HG02759 (cell line): Measurements from ENCODE around the gene LHX6.

ENCODE experiments used
- ATAC-seq: cut with Tn5 transposase; IDR thresholded peaks from one replicate; pipeline ENCODE4 v1.9.1; 2021; ENCODE audit warnings: mild to moderate bottlenecking, moderate library complexity; ENCODE audit not compliant: unreplicated experiment

The LHX6 gene

GRCh38 chr9:122228568-122229484 lies at the start of gene LHX6:
LHX6 (minus strand) TSS chr9:122228957; CDS start chr9:122228740, 217 bp downstream.
- no peak for ATAC-seq

GRCh38 chr9:122277285-122277897 lies 48.6 kb upstream of the LHX6 start:
- ATAC-seq: no peak

DNA sequence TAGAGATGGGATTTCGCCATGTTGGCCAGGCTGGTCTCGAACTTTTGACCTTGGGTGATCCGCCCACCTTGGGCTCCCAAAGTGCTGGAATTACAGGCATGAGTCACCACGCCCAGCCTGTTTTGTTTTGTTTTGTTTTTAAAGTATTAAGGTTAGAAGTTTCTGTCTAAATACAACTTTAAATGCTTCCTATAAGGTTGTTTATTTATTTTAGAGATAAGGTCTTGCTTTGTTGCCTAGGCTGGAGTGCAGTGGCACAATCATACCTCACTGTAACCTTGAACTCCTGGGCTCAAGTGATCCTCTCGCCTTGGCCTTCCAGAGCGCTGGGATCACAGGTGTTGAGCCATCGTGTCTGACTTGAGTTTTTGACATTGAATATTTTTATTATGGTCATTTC lies 47.3 kb upstream of the LHX6 start:
- no peak for ATAC-seq

DNA sequence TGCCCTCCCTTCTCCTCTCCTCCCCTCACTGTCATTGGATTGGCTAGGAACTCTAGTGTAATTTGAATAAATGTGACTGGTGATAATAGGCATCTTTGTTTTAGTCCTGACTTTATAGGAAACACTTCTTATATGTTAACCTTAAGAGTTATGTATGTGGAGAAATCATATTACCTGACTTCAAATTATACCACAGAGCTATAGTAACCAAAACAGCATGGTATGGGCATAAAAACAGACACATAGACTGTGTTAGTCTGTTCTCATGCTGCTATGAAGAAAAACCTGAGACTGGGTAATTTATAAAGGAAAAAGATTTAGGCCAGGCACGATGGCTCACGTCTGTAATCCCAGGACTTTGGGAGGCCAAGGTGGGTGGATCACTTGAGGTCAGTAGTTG lies 45.3 kb upstream of the LHX6 start:
- no peak for ATAC-seq

DNA sequence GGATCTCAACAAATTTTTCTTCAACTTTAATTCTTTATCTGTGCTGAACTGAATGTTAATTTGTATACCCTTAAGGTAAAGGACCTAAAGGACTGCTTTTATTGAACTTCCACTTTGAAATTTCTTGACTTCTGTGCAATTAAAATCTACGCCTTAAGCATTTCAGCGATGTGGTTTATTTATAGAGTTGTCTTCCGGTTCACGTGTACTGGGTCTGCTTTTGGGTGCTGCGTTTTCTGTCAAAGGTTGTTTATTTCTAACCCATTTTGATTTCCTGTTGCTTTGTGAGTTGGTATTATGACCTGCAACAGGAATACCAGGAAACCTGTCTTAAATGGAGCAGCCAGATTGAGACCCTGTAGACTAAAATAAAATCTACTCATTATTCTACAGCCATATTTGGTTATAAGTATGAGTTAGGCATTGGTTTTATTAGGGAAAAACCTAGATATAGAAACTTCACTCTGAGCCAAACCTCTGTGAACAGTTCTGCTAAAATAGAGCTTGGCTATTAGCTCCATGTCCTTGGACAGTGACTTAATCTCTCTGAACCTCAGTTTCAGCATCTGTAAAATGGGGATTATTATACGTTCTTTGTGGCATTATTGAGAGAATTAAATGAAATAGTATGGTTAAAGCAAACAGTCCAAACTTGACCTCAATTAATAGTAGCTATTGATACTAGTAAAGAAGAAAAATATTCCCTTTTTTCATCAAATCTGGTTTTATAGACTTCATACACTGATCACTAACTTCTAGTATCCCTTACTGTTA lies 39.5 kb upstream of the LHX6 start:
- no peak for ATAC-seq

DNA sequence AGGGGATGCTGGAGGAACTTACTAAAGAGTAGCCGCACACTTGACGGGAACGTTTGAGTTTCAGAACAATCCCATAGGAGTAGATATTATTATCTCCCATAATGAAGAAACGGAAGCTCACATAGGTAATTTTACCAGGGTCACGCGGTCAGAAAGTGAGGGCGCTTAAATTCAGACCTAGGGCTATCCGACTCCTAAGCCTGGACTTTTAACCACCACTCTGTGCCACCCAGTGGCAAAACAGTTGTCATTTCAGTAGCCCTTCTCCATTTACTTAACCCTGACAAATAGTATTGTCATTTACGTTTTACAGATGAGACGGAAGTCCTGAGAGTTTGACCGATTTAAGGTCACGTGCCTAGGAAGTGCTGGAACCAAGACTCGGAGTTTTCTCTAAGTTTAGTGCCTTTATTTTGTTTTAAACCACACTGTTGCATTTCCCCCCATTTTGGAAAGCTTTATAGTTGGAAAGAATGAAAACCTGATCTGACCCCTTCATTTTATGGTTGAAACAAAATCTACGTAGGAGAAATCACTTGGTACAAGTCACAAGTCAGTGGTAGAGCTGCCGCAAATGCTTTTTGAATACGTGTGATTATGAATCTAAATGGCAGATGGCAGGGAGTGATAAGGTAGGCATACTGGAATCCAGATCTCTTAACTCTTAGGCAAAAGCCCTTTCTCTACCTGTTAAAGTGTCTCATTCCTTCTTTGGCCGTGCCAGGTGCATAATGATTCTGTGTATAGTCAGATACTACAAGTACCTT lies 36.6 kb upstream of the LHX6 start:
- peak; percentile 27 for ATAC-seq

DNA sequence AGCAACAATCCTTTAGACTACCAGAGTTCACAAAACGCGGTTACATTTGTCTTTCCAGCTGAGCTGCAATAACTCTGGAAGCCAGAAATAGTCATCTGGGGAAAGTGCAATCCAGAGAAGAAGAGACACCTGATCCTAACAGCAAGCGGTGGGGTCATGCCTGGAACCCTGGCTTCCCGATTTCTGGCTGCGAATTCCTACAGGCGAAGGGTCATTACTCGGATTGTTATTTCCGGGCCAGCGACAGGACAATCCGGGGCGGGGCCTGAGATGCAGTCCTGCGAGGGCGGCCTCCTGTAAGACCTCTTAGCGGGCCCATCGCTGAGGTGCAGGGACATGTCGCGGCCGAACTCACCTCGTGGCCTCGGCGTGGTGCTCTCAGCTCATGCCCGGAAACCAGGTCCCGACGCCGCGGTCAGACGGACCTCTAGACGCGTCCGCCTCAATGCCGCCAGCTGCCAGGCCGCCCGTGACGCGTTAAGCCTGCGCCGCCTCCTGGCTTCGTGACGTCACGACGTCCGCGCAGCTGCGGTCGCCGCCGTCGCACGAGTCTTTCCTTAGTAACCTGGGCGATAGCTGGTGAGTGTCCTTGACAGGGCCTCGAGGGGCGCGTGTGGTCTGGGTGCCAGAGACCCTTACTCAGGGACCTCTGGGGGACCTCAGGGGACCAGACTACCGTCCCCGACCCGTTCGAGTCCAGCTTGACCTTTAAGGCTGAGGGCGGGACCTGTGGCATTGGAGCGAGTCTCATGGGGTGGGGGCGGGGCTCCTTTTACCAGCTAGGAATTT lies 35.8 kb upstream of the LHX6 start, which contains the start of the genes MRRF and RBM18:
MRRF (plus strand) TSS at position 523 of the 789 bp plus-strand sequence. CDS start 6,010 bp downstream, outside the sequence.
RBM18 (minus strand) TSS at position 481 of the 789 bp plus-strand sequence. CDS start 3,348 bp downstream, outside the sequence.
- ATAC-seq: peak; percentile 88

- ATAC-seq: no peak
These were observed 35.1 kb upstream of the LHX6 start for GRCh38 chr9:122263699-122264349.

GRCh38 chr9:122262073-122262472 lies 33.3 kb upstream of the LHX6 start:
- ATAC-seq: no peak

GRCh38 chr9:122261469-122261881 lies 32.7 kb upstream of the LHX6 start:
- no peak for ATAC-seq

GRCh38 chr9:122258886-122259415 lies 30.2 kb upstream of the LHX6 start:
- ATAC-seq: no peak

- no peak for ATAC-seq
These were observed 27.4 kb upstream of the LHX6 start for GRCh38 chr9:122256206-122256605.

DNA sequence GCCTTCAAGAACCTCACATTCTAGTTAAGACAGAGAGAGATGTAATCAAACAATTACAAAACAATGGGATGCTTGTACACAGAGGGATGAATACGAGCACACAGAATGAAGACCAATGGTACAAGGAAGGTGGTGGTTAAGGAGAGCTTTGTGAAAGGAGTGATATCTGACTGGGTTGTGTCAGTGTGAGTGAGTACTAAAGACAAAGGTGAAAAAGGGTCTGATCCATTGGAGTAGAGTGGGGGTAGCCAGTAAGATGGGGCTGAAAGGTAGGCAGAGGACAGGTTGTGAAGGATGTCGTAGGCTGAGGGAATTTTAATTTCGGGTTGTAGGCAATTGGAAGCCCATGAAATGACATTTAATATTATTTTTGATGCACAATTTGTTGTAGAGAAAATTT lies 26.0 kb upstream of the LHX6 start:
- no peak for ATAC-seq

- no peak for ATAC-seq
These were observed 24.0 kb upstream of the LHX6 start for GRCh38 chr9:122252796-122253195.

DNA sequence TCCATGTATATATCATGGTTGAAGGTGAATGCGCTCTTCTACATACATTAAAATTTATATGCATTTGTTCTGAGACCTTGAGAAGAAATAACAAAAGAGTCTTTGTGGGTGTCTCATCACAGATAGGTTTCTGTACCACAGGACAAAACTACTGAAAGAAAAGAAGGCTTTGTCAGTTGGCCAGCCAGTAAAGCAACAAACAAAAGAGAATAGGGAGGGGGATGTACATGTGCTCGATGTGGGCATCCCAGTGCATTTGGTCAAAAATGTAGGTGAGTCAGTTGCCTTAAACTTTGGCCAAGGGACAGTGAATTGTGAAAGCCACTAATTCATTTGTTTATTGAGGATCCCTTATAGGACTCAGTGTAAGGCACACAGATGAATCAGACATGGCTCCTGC lies 22.6 kb upstream of the LHX6 start:
- no peak for ATAC-seq

DNA sequence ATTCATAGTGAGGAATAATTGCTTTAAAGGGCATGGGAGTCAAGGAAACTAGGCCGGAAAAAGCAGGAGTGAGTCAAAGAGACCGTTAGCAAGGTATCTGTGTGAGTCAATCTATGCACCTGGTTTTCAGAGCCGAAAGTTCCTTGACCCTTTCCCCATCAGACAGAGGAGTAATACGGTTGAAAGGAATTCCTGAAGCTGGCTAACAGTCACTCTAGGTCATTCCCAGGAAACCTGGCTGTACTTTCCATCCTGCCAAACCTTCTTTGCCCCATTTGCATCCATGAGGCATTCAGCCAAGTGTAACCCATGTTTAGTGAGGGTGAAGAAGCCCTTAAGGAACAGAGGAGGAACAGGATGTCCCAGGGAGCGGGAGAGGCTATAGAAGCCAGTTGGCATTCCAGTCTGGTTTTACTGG lies 19.7 kb upstream of the LHX6 start:
- no peak for ATAC-seq

GRCh38 chr9:122246666-122247065 lies 17.9 kb upstream of the LHX6 start:
- no peak for ATAC-seq

DNA sequence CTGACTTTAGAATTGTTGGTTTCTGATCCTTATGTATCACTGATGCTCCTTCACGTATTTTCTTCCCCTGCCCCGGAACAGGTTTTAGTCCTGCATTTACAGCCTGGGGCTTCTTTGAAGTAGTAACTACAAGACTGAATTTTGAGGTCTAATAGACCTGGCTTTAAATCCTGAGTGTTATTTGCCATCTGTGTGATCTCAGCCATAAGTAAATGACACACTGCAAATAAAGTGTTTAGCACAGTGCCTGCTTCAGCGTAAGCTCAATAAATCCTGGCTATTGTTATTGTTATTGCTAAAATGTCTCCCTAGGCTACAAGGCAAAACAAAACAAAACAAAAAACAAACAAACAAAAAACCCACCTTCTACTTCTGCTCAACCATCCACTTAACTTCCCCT lies 15.6 kb upstream of the LHX6 start:
- ATAC-seq: no peak

DNA sequence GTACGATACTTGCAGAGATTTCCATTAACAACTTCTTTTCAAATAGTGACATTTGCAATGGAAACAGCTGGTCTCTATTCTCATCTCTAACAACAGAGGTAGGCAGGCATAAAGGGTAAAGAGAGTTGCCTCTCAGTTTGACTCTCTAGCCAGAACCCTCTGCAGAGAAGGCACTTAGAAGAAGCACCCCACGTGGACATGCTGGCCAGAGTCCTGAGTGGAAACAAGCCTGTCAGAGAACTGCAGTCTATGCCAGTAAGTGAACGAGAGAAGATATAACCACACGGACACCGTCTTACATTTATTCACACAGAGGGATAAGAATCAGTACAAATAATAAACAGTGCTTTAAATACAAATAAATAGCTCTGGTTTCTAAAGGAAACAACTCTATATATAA lies 11.0 kb upstream of the LHX6 start:
- ATAC-seq: no peak
